T-helper 2 cell (primary cell): ENCODE measurements around the gene NEU1.
"Not testable (repeated sequence)": the region's sequence is repeated elsewhere in the genome, so short reads cannot be mapped to it uniquely, and the experiment has no call there.

Experiments
- DNase-seq, 5 experiments: peaks; one replicate each; pipeline versions ENCODE4 v3.0.0 to v3.0.0-alpha.2; 2012 to 2022

The NEU1 gene

GRCh38 chr6:31871046-31871659 is 8.5 kb upstream of the NEU1 start:
- peak in 1 of 5 experiments; percentile 24 for DNase-seq

DNA sequence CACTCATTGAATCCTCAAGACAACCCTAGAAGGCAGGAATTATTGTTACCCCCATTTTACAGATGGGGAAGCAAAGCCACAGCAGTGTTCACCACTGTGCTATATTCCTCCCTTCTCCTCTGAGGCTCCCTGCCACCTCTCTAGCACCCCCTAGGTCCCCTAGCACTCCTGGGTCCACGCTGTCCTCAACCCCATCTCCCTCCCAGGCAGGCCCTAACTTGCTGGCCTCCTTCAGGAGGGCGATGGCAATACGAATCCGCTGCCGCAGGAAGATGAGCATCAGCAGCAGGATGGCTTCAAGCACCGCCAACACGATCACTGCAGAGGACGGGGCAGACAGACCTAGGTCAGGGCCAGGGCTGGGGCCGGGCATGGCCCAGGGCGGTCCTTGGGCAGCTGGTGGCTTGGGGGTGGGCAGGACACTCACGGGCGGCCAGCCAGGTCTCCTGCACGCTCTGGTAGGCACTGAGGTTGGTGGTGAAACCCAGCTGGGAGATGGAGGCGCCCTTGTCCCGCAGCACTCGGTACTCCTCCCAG is 7.8 kb upstream of the NEU1 start:
- no peak for DNase-seq

GRCh38 chr6:31869343-31869742 is 6.7 kb upstream of the NEU1 start:
- DNase-seq: no peak

- not testable (repeated sequence) for DNase-seq
Measured at GRCh38 chr6:31868658-31868971, 6.0 kb upstream of the NEU1 start.

DNA sequence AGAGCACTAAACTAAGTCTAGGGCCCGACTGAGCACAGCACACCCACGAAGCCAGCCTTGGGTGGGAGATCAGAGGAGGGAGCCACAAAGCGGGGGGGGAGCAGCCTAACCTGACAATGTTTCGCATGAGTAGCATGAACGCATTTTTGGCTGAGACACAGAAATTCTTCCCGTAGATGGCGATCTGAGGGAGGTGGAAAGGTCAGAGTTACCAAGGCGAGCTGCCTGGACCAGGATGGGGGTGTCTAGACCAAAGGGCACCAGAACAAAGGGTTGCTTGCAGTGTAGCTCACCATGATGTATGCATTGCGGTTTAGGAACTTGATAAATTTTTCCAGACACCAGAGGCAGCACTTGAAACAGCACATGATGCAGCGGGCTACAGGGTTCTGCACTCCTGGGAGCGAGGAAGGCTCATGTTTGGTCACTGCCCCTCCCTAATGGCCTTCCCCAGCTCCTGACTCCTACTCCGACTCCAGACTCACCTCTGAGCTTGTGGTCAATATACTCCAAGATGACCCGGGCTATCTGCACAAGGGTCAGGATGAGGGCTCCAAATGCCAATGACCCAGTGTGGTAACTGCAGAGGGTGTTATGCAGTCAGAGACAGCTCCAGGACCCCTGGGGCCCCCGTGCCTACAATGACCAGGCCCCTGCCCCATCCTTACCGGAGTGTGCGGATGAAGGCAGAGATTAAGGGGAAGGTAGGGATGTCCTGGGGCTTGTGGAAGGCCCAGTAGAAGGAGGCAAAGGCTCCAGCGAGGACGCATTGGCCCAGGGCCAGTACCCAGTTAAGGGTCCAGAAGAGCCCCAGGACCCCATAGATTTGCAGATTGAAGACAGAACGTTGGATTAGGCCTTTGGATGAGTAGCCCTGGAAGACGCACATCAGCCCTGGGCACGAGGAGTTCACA is 2.8 kb upstream of the NEU1 start:
- no peak for DNase-seq

GRCh38 chr6:31864818-31865204 is 2.2 kb upstream of the NEU1 start:
- DNase-seq: no peak

GRCh38 chr6:31864123-31864562 is 1.5 kb upstream of the NEU1 start:
- not testable (repeated sequence) for DNase-seq

DNA sequence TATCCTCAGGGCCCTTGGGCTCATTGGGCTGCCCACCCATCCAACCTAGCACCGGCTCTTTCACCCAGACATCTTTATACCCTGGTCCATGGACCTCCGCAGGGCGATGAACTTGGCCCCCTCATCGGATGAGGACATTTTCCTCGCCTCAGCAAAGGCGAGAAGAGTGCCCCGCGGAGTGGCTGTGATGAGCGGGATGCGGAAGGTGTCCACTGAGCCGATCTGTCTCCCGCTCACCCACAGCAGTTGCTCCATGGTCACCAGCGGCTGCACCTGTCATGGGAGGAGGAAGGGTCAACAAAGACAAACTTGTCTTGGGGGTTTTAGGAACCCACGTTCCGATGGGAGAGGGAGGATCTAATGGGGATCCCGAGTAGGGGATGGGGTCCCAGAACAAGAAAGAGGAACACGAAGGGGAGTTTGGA is 690 bp downstream of the NEU1 start:
- no peak for DNase-seq

GRCh38 chr6:31861150-31861549 is 1.5 kb downstream of the NEU1 start:
- DNase-seq: no peak

- no peak for DNase-seq
Measured at GRCh38 chr6:31860349-31860748, 2.3 kb downstream of the NEU1 start.

- DNase-seq: no peak
Measured at GRCh38 chr6:31859923-31860322, 2.7 kb downstream of the NEU1 start.

- DNase-seq: no peak
Measured at GRCh38 chr6:31858707-31859106, 3.9 kb downstream of the NEU1 start.

- DNase-seq: not testable (repeated sequence)
Measured at GRCh38 chr6:31857774-31858173, 4.8 kb downstream of the NEU1 start.

- not testable (repeated sequence) for DNase-seq
Measured at GRCh38 chr6:31851980-31852718, 10.5 kb downstream of the NEU1 start.

DNA sequence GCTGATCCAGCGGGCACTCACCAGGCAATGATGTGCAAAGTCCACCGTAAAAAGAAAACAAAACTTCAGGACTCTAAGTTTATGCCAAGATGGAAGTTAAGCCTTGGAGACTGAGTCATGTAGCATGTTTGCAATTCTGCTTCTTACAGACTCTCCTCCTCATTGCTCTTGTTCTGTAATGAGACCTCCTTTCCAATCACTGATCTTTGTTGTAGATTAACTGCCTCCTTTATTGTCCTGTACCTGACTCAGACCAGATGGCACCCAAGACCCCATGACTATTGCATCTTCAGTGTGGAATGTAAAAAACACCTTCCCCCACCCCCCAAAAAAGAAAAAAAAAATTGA is 11.2 kb downstream of the NEU1 start:
- DNase-seq: no peak

DNA sequence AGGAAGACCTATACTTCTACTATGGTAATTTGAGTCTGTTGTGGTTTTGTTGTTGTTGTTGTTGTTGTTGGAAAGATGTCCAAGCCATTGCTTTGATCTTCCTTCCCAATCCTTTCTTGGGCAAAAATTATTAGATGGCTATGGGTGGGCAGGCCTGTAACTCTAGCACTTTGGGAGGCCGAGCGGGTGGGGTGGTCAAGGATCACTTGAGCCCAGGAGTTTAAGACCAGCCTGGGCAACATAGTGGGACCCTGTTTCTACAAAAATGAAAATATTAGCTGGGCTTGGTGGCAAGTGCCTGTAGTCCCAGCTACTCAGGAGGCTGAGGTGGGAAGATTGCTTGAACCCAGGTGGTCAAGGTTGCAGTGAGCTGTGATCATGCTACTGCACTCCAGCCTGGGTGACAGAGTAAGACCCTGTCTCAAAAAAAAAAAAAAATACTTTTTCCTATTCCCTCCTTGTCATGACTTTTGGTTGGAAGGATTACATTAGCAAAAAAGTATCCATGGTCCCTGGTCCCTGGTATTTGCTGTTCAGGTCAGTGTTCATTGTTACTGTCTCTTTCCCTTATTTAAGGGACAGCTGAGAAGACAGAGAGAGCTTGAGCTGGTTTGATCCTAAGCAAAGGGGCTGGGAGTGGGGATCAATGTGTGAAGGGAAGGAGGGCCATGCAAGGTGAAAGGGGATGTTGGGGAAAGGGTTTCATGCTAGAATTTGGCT is 11.7 kb downstream of the NEU1 start:
- no peak for DNase-seq

DNA sequence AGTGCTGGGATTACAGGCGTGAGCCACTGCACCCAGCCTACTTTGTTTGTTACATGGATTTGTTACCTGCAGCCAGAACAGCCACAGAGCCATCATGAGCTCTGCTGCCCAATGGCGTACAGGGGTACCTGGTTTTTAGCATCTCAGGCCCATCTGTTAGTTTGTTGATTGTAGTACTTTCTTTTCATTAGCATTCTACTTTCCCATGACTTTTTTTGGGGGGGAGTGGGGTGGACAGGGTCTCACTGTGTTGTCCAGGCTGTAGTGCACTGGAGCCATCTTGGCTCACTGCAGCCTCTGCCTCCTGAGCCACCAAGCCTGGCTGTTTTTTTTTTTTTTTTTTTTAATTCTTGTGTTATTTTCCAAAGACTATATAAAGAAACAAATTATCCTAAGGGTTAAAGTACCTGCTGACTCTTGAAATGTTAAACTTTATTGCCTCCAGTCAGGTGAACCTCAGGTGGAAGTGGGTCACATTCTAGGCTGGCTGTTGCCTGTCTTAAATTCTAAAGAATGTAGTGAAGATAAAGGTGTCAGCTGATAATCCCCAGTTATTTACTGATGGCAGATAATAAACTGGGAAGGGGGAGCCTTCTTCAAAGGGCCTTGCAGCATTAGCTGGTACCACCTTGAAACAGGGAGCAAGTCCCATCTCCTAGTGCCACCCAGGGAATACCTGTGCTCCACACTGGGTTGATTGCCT is 15.2 kb downstream of the NEU1 start:
- no peak for DNase-seq

GRCh38 chr6:31844507-31844906 is 18.1 kb downstream of the NEU1 start:
- DNase-seq: no peak

DNA sequence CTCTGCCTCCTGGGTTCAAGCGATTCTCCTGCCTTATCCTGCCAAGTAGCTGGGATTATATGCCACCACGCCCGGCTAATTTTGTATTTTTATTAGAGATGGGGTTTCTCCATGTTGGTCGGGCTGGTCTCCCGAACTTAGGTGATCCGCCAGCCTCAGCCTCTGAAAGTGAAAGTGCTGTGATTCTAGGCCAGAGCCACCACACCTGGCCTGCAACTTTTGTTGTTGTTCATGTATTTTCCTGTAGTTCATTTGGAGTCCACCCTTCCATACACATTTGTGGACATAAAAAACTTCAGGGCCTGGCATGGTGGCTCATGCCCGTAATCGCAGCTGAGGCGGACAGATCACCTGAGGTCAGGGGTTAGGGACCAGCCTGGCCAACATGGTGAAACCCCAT is 20.6 kb downstream of the NEU1 start:
- no peak for DNase-seq

DNA sequence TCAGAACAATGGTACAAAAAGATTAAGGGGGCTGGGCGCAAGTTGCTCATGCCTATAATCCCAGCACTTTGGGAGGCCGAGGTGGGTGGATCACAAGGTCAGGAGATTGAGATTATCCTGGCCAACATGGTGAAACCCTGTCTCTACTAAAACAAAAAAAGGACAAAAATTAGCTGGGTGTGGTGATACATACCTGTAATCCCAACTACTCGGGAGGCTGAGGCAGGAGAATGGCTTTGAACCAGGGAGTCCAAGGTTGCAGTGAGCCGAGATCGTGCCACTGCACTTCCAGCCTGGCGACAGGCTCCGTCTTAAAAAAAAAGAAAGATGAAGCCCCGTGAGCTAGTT is 22.9 kb downstream of the NEU1 start:
- DNase-seq: not testable (repeated sequence)

DNA sequence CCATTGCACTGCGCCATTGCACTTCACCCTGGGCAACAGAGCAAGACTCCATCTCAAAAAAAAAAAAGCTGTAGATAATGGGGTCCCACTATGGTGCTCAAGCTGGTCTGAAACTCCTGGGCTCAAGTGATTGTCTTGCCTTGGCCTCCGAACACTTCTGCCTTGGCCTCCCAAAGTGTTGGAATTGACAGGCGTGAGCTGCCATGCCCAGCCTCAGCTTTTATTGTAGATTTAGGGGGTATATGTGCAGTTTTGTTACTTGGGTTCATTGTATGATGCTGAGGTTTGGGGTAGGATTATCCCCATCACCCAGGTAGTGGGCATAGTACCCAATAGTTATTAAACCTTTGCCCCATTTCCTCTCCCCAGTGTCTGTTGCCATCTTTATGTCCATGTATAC is 23.7 kb downstream of the NEU1 start:
- DNase-seq: no peak

DNA sequence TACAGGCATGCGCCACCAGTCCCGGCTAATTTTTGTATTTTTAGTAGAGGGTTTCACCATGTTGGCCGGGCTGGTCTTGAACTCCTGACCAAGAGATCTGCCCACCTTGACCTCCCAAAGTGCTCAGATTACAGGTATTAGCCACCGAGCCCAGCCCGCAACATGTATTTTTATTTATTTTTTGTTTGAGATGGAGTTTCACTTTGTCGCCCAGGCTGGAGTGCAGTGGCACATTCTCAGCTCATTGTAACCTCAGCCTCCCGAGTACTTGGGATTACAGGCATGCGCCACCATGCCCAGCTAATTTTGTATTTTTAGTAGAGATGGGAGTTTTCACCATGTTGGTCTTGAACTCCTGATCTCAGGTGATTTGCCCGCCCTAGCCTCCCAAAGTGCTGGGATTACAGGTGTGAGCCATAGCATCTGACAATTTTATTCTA is 24.5 kb downstream of the NEU1 start:
- DNase-seq: not testable (repeated sequence)
